ENCODE measurements around the gene NLRC5.

GRCh38 chr16:57131351-57131970 is 142.1 kb downstream of the NLRC5 start:
- no peak for TF ChIP-seq CTCF (conservative IDR thresholded peaks at IDR 0.05; ENCODE audit: low read depth, low read length)
- no peak for TF ChIP-seq EZH2 (IDR thresholded peaks at IDR 0.05; ENCODE audit: low read length, unreplicated experiment)
